Subcutaneous abdominal adipose tissue (tissue), 5 donors: ENCODE measurements around the gene HSPB2.

Source experiments
- H3K27ac ChIP-seq: one replicate; pipeline ENCODE4 v1.7.0; 2013; ENCODE audit warnings: low read depth, mild to moderate bottlenecking, inconsistent platforms, low read length, moderate library complexity
- H3K27me3 ChIP-seq, 5 donors: one replicate each; pipeline ENCODE4 v1.7.0; 2013; ENCODE audit warnings: low read length in 5 of 5, inconsistent platforms in 1 of 5; ENCODE audit not compliant: control insufficient read depth in 5 of 5, insufficient read depth in 4 of 5
- H3K36me3 ChIP-seq, 5 donors: one replicate each; pipeline ENCODE4 v1.7.0; 2013; ENCODE audit warnings: low read length in 5 of 5; ENCODE audit not compliant: control insufficient read depth in 5 of 5, insufficient read depth in 5 of 5
- H3K4me1 ChIP-seq, 5 donors: one replicate each; pipeline ENCODE4 v1.7.0; 2013; ENCODE audit warnings: low read length in 5 of 5, mild to moderate bottlenecking in 3 of 5, moderate library complexity in 1 of 5; ENCODE audit not compliant: control insufficient read depth in 5 of 5, insufficient read depth in 5 of 5
- H3K4me3 ChIP-seq, 5 donors: one replicate each; pipeline ENCODE4 v1.7.0; 2013; ENCODE audit warnings: low read length in 5 of 5, low read depth in 1 of 5
- H3K9ac ChIP-seq, 5 donors: one replicate each; pipeline ENCODE4 v1.7.0; 2013; ENCODE audit warnings: low read length in 5 of 5, mild to moderate bottlenecking in 4 of 5, moderate library complexity in 3 of 5
- H3K9me3 ChIP-seq, 5 donors: one replicate each; pipeline ENCODE4 v1.7.0; 2013; ENCODE audit warnings: low read length in 5 of 5; ENCODE audit not compliant: control insufficient read depth in 5 of 5
- donor health status: healthy.
- donor health status: healthy.
- donor health status: healthy.
- donor health status: healthy.
- donor health status: healthy.

HSPB2 gene

GRCh38 chr11:111936040-111936540 lies 23.6 kb downstream of the HSPB2 start:
- peak overlapping the region; percentile 92 for H3K27ac ChIP-seq
- H3K9me3 ChIP-seq = no peaks in the 10 kb centered on the region
- no peaks in the 10 kb centered on the region for H3K36me3 ChIP-seq
- peaks cover 0 to 3% (median 0%) of the 10 kb centered on the region in 5 donors for H3K27me3 ChIP-seq
- peaks cover 7 to 57% (median 53%) of the 10 kb centered on the region in 5 donors for H3K4me1 ChIP-seq
- H3K4me3 ChIP-seq = peak overlapping the region; percentile 7 to 86 (median 78)
- H3K9ac ChIP-seq = peak overlapping the region; percentile 39 to 62 (median 57)

GRCh38 chr11:111937461-111937769 lies 24.9 kb downstream of the HSPB2 start:
- Histone ChIP-seq H3K27me3 (peaks cover 0 to 3% (median 0%) of the 10 kb centered on the region in 5 donors), H3K9ac (peak overlapping the region in 4 of 5 donors; percentile 41 to 76 (median 58)), H3K4me3 (peak overlapping the region; percentile 60 to 86 (median 78)), H3K9me3 (no peaks in the 10 kb centered on the region), H3K4me1 (peaks cover 7 to 60% (median 53%) of the 10 kb centered on the region in 5 donors), H3K27ac (peak overlapping the region; percentile 92), H3K36me3 (no peaks in the 10 kb centered on the region)

- Histone ChIP-seq H3K27me3 (peaks cover 0 to 3% (median 0%) of the 10 kb centered on the region in 5 donors), H3K9me3 (no peaks in the 10 kb centered on the region), H3K4me1 (peaks cover 7 to 60% (median 53%) of the 10 kb centered on the region in 5 donors), H3K27ac (peak overlapping the region; percentile 92), H3K9ac (peak overlapping the region in 4 of 5 donors; percentile 41 to 76 (median 52)), H3K36me3 (no peaks in the 10 kb centered on the region), H3K4me3 (peak overlapping the region; percentile 60 to 86 (median 78))
These were observed 25.3 kb downstream of the HSPB2 start for GRCh38 chr11:111937844-111938243.

GRCh38 chr11:111938687-111939160 lies 26.2 kb downstream of the HSPB2 start:
- Histone ChIP-seq H3K27ac (peak overlapping the region; percentile 92), H3K4me3 (peak overlapping the region in 4 of 5 donors; percentile 7 to 30 (median 14)), H3K36me3 (no peaks in the 10 kb centered on the region), H3K9ac (peak overlapping the region in 1 of 5 donors; percentile 16), H3K9me3 (no peaks in the 10 kb centered on the region), H3K27me3 (peaks cover 0 to 3% (median 0%) of the 10 kb centered on the region in 5 donors), H3K4me1 (peaks cover 7 to 56% (median 54%) of the 10 kb centered on the region in 5 donors)

GRCh38 chr11:111939836-111940604 lies 27.5 kb downstream of the HSPB2 start:
- H3K27ac ChIP-seq = peak overlapping the region; percentile 92
- H3K4me3 ChIP-seq = no peak overlapping the region
- peaks cover 7 to 46% (median 42%) of the 10 kb centered on the region in 5 donors for H3K4me1 ChIP-seq
- H3K9ac ChIP-seq = no peak overlapping the region
- no peaks in the 10 kb centered on the region for H3K9me3 ChIP-seq
- H3K27me3 ChIP-seq = peaks cover 0 to 3% (median 0%) of the 10 kb centered on the region in 5 donors
- H3K36me3 ChIP-seq = no peaks in the 10 kb centered on the region

GRCh38 chr11:111941963-111942362 lies 29.4 kb downstream of the HSPB2 start:
- Histone ChIP-seq H3K9ac (no peak overlapping the region), H3K4me1 (peaks cover 2 to 31% (median 24%) of the 10 kb centered on the region in 5 donors), H3K27me3 (no peaks in the 10 kb centered on the region), H3K27ac (peak overlapping the region; percentile 6), H3K9me3 (no peaks in the 10 kb centered on the region), H3K36me3 (no peaks in the 10 kb centered on the region), H3K4me3 (no peak overlapping the region)

GRCh38 chr11:111942829-111943228 lies 30.3 kb downstream of the HSPB2 start:
- H3K36me3 ChIP-seq = no peaks in the 10 kb centered on the region
- no peaks in the 10 kb centered on the region for H3K27me3 ChIP-seq
- H3K9ac ChIP-seq = no peak overlapping the region
- no peak overlapping the region for H3K4me3 ChIP-seq
- H3K4me1 ChIP-seq = peaks cover 2 to 24% (median 17%) of the 10 kb centered on the region in 5 donors
- no peak overlapping the region for H3K27ac ChIP-seq
- H3K9me3 ChIP-seq = no peaks in the 10 kb centered on the region

GRCh38 chr11:111944139-111944538 lies 31.6 kb downstream of the HSPB2 start:
- no peaks in the 10 kb centered on the region for H3K36me3 ChIP-seq
- H3K27ac ChIP-seq = peak overlapping the region; percentile 9
- H3K9me3 ChIP-seq = no peaks in the 10 kb centered on the region
- no peaks in the 10 kb centered on the region for H3K27me3 ChIP-seq
- no peak overlapping the region for H3K9ac ChIP-seq
- no peak overlapping the region for H3K4me3 ChIP-seq
- peaks cover 2 to 11% (median 4%) of the 10 kb centered on the region in 5 donors for H3K4me1 ChIP-seq

- Histone ChIP-seq H3K4me3 (no peak overlapping the region), H3K9me3 (no peaks in the 10 kb centered on the region)
These were observed 32.1 kb downstream of the HSPB2 start for GRCh38 chr11:111944651-111945051.

GRCh38 chr11:111945198-111945597 lies 32.7 kb downstream of the HSPB2 start:
- no peaks in the 10 kb centered on the region for H3K9me3 ChIP-seq
- no peak overlapping the region for H3K27ac ChIP-seq
- H3K4me3 ChIP-seq = no peak overlapping the region
- H3K9ac ChIP-seq = no peak overlapping the region
- no peaks in the 10 kb centered on the region for H3K36me3 ChIP-seq
- H3K27me3 ChIP-seq = no peaks in the 10 kb centered on the region
- H3K4me1 ChIP-seq = peaks cover 2 to 13% (median 7%) of the 10 kb centered on the region in 5 donors

More at GRCh38 chr11:111944651-111945051, 32.1 kb downstream of the HSPB2 start:
- Histone ChIP-seq H3K9ac (no peak overlapping the region), H3K4me1 (peaks cover 3 to 14% (median 6%) of the 10 kb centered on the region in 5 donors), H3K36me3 (no peaks in the 10 kb centered on the region), H3K27ac (no peak overlapping the region), H3K27me3 (no peaks in the 10 kb centered on the region)
